ENCODE measurements around the gene HIVEP3.

DNA sequence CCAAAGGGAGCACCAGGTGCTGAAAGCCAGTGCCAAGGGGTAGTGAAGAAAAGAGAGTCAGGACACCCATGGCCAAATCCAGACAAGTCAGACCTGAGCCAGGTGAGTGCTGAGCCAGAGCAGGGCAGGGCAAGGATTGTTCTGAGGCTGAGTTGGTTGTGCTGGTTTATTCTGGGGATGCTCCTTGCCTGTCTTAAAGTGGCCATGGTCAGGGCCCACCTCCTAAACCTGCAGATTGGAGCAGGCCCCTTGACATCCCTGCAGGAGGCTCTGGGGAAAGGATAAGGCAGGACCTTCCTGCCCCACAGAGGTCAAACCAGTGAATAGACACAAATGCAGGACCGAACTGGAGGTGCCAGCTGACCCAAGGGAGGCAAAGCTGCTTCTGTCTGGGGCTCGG is 138.4 kb downstream of the HIVEP3 start:
- TF ChIP-seq, protein P1, sequence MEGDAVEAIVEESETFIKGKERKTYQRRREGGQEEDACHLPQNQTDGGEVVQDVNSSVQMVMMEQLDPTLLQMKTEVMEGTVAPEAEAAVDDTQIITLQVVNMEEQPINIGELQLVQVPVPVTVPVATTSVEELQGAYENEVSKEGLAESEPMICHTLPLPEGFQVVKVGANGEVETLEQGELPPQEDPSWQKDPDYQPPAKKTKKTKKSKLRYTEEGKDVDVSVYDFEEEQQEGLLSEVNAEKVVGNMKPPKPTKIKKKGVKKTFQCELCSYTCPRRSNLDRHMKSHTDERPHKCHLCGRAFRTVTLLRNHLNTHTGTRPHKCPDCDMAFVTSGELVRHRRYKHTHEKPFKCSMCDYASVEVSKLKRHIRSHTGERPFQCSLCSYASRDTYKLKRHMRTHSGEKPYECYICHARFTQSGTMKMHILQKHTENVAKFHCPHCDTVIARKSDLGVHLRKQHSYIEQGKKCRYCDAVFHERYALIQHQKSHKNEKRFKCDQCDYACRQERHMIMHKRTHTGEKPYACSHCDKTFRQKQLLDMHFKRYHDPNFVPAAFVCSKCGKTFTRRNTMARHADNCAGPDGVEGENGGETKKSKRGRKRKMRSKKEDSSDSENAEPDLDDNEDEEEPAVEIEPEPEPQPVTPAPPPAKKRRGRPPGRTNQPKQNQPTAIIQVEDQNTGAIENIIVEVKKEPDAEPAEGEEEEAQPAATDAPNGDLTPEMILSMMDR (IDR thresholded peaks at IDR 0.05; ENCODE audit: insufficient read depth, low read depth, low read length), result no peak
- TF ChIP-seq EZH2 (IDR thresholded peaks at IDR 0.05; ENCODE audit: insufficient read depth, low read length), result no peak

All from astrocyte (in vitro differentiated cells and primary cell).